ENCODE measurements around the gene TICRR. TPM values are rescaled to one million over a fixed set of nuclear protein-coding genes. Genes with fewer than 3 reads are reported as not detected.

TICRR gene
- total RNA-seq, 1 experiment from 2014 or later, result 23.6 TPM

DNA sequence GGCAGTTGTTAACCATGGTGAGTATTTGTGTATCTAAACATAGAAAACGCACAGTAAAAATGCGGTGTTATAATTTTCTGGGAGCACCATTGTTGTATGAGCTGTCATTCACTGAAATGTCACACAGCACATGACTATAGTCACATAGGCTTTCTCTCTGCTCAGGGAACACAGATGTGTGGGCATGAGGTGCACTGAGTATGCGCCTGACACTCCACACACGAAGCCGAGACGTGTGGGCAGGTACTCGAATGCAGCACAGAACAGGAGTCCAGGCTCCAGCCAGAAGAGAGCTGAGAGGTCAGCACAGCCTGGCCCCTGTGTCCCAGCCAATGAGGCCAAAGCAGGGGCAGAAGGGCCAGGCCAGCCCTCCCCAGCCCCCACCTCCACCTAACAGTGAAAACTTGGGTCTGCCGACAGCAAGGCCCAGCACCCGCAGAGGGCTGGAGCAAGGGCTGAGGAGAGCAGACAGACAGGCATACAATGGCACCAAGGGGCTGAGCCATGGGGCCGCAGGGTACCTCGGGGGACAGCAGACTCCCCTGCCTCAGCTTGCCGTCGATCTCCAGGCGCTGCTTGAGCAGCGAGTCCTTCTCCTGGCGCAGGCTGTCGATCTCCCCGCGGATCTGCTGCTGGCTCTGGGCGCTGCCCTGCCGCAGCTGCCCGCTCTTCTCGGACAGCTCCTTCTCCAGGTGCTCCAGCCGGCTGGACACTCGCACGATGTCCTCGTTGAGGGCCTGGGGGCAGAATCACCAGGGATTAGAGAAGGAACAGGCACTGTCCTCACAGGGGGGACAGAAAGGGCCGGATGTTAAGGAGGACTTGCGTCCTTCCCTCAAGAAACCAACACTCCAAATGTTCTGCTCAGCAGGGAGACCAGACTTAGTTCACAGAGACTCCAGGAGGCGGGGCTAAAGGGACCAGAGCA, 56.0 kb downstream of the TICRR start:
- TF ChIP-seq, protein P1, sequence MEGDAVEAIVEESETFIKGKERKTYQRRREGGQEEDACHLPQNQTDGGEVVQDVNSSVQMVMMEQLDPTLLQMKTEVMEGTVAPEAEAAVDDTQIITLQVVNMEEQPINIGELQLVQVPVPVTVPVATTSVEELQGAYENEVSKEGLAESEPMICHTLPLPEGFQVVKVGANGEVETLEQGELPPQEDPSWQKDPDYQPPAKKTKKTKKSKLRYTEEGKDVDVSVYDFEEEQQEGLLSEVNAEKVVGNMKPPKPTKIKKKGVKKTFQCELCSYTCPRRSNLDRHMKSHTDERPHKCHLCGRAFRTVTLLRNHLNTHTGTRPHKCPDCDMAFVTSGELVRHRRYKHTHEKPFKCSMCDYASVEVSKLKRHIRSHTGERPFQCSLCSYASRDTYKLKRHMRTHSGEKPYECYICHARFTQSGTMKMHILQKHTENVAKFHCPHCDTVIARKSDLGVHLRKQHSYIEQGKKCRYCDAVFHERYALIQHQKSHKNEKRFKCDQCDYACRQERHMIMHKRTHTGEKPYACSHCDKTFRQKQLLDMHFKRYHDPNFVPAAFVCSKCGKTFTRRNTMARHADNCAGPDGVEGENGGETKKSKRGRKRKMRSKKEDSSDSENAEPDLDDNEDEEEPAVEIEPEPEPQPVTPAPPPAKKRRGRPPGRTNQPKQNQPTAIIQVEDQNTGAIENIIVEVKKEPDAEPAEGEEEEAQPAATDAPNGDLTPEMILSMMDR (conservative IDR thresholded peaks at IDR 0.05), result no peak
- no peak for TF ChIP-seq EZH2 (IDR thresholded peaks at IDR 0.05; ENCODE audit: low read depth)
- H3F3A ChIP-seq (ENCODE audit: insufficient read depth, low read depth), result 0 out of 2 replicates have a peak, but pooled peaks cover 9% of the 10 kb centered on the region
- intact Hi-C loops (cut with micrococcal nuclease; ENCODE audit: unreplicated experiment), result no loop called here
- no peak overlapping the region for H3K4me2 ChIP-seq
- ChIA-PET CTCF (no interaction called here), POLR2A (ENCODE audit: unreplicated experiment) (interaction anchor here (0.6 kb wide), 1 partner anchor 11 kb away, joined by 3 read pairs; no protein-coding TSS in a partner anchor)
- H4K20me1 ChIP-seq (ENCODE audit: insufficient read depth), result no peaks in the 10 kb centered on the region
- H3K9me3 ChIP-seq (ENCODE audit: insufficient read depth, low read depth), result no peaks in the 10 kb centered on the region
- H3K4me3 ChIP-seq, result no peak overlapping the region
- no peaks in the 10 kb centered on the region for H3K79me2 ChIP-seq (ENCODE audit: low read depth)
- H3K27ac ChIP-seq, result no peak overlapping the region
- H3K4me1 ChIP-seq (replicated peaks; ENCODE audit: insufficient read depth), result no peaks in the 10 kb centered on the region
- no peak overlapping the region for H2AFZ ChIP-seq
- H3K27me3 ChIP-seq (ENCODE audit: insufficient read depth, low read depth), result no peaks in the 10 kb centered on the region
- H3K9me2 ChIP-seq (ENCODE audit: insufficient read depth), result no peaks in the 10 kb centered on the region
- peaks cover 33% of the 10 kb centered on the region for H3K36me3 ChIP-seq (ENCODE audit: low read depth)
- BruUV-seq (replicated peaks), result no TSS peak
- no peak for DNase-seq

DNA sequence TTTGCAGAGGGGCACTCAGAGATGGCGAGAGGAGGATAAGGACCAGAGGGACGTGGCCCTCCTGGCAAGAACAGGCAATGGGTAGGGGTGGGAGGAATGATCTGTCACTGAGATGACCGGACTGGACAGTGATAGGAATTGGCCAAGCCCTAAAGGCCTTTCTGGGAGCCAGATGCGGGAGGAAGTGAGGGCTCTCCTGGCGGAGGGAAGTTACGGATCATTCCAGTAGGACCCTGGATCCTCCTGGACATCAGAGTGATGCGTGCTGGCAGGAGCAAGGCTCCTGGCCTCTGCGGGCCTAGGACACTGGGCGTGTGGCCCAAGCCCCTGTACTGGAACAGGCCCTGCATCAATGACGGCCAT, 56.6 kb downstream of the TICRR start:
- no peaks in the 10 kb centered on the region for H3K79me2 ChIP-seq (ENCODE audit: low read depth)
- no peaks in the 10 kb centered on the region for H3K4me1 ChIP-seq (replicated peaks; ENCODE audit: insufficient read depth)
- no peaks in the 10 kb centered on the region for H3K9me3 ChIP-seq (ENCODE audit: insufficient read depth, low read depth)
- no peak overlapping the region for H3K4me2 ChIP-seq
- 0 out of 2 replicates have a peak, but pooled peaks cover 5% of the 10 kb centered on the region for H3F3A ChIP-seq (ENCODE audit: insufficient read depth, low read depth)
- H3K27ac ChIP-seq, result no peak overlapping the region
- no peak for TF ChIP-seq EZH2 (IDR thresholded peaks at IDR 0.05; ENCODE audit: low read depth)
- TF ChIP-seq, protein P1 (conservative IDR thresholded peaks at IDR 0.05), result no peak
- POLR2A ChIA-PET (ENCODE audit: unreplicated experiment), result no interaction called here
- no peak overlapping the region for H3K4me3 ChIP-seq
- intact Hi-C loops (cut with micrococcal nuclease; ENCODE audit: unreplicated experiment), result no loop called here
- H3K27me3 ChIP-seq (ENCODE audit: insufficient read depth, low read depth), result no peaks in the 10 kb centered on the region
- CTCF ChIA-PET, result no interaction called here
- H3K36me3 ChIP-seq (ENCODE audit: low read depth), result peaks cover 32% of the 10 kb centered on the region
- DNase-seq, result no peak
- no peaks in the 10 kb centered on the region for H4K20me1 ChIP-seq (ENCODE audit: insufficient read depth)
- no TSS peak for BruUV-seq (replicated peaks)
- H3K9me2 ChIP-seq (ENCODE audit: insufficient read depth), result no peaks in the 10 kb centered on the region
- H2AFZ ChIP-seq, result no peak overlapping the region

DNA sequence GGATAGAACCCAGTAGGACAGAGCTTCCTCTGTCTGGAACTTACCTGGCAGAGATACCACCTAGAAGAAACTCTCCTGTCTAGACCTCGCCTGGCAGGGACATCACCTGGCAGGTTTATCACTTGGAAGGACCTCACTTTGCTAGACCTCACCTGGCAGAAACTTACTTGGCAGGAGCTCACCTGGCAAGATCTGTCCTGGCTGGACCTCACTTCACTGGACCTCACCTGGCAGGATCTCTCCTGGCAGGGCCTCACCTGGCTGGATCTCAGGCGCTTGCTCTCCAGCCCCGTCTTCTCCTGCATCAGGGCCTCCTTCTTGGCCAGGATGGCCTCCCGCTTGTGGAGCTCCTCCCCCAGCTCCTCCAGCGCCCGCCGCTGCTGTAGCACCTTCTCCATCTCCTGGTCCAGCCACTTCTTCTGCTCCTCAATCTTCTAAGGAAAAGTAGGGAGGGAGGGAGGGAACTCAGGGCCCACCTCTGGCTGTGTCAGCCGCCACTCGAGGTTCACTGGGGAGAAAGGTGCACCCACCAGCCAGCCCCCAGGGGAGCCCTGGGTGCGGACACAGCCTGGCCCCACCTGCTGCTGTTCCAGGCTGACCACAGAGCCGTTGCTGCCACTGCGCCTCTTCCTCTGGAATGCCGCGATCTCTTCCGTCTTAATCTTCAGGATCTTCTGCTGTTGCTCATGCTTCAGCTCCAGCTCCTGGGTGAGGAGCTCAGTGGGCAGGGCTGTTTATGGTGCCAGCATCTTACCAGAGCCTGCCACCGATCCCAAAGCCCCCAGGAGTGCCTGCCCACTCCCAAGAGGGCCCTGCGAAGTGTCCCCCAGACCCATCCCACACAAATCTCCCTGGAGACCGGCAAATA, 57.5 kb downstream of the TICRR start:
- no peak overlapping the region for H3K4me3 ChIP-seq
- no peaks in the 10 kb centered on the region for H3K9me3 ChIP-seq (ENCODE audit: insufficient read depth, low read depth)
- H3K4me2 ChIP-seq, result no peak overlapping the region
- DNase-seq, result no peak
- TSS peak; percentile 5 for BruUV-seq (replicated peaks)
- no peaks in the 10 kb centered on the region for H3F3A ChIP-seq (ENCODE audit: insufficient read depth, low read depth)
- H3K27ac ChIP-seq, result no peak overlapping the region
- no peaks in the 10 kb centered on the region for H3K79me2 ChIP-seq (ENCODE audit: low read depth)
- CTCF ChIA-PET, result interaction anchor here (0.6 kb wide), 1 partner anchor 1943 kb away, joined by 3 read pairs; no protein-coding TSS in a partner anchor
- no peaks in the 10 kb centered on the region for H4K20me1 ChIP-seq (ENCODE audit: insufficient read depth)
- POLR2A ChIA-PET (ENCODE audit: unreplicated experiment), result no interaction called here
- intact Hi-C loops (cut with micrococcal nuclease; ENCODE audit: unreplicated experiment), result no loop called here
- H3K27me3 ChIP-seq (ENCODE audit: insufficient read depth, low read depth), result no peaks in the 10 kb centered on the region
- no peak overlapping the region for H2AFZ ChIP-seq
- H3K36me3 ChIP-seq (ENCODE audit: low read depth), result peaks cover 24% of the 10 kb centered on the region
- H3K9me2 ChIP-seq (ENCODE audit: insufficient read depth), result no peaks in the 10 kb centered on the region
- TF ChIP-seq EZH2 (IDR thresholded peaks at IDR 0.05; ENCODE audit: low read depth), result no peak
- TF ChIP-seq, protein P1 (conservative IDR thresholded peaks at IDR 0.05), result no peak
- H3K4me1 ChIP-seq (replicated peaks; ENCODE audit: insufficient read depth), result no peaks in the 10 kb centered on the region
